H1 (cell line): ENCODE data around the gene SERAC1. TPM values are rescaled to one million over a fixed set of nuclear protein-coding genes. Genes with fewer than 3 reads are reported as not detected.

Source experiments
- CTCF ChIA-PET: fragments of 300-600 bp; sonication (Branson Sonifier 250); formaldehyde crosslinking; loops from one replicate; lab custom pipeline; 2021; ENCODE audit not compliant: partially characterized antibody; lab: Charles Lee
- POLR2A ChIA-PET: fragments of 300-600 bp; sonication (Branson Sonifier 250); formaldehyde crosslinking; loops from one replicate; lab custom pipeline; 2021; ENCODE audit warnings: inconsistent platforms; ENCODE audit not compliant: partially characterized antibody; lab: Charles Lee
- DNase-seq, 2 experiments: peaks; one replicate each; pipeline versions ENCODE4 v3.0.0 to v3.0.0-alpha.2; 2010 to 2022; ENCODE audit warnings: low spot score in 2 of 2, low read depth in 1 of 2, mixed read lengths in 1 of 2
- FAIRE-seq: peaks from 2 replicates; lab custom pipeline; 2011; peaks lifted over from hg19 to GRCh38; lab: Jason Lieb, UNC
- H2AFZ ChIP-seq: 2 replicates; pipeline ENCODE4 v1.8.1; 2012; ENCODE audit warnings: low read length, inconsistent platforms
- H2AK5ac ChIP-seq: 2 replicates; pipeline ENCODE4 v1.6.1; 2013; ENCODE audit warnings: low read depth, low read length
- H2BK120ac ChIP-seq: replicated peaks from 2 replicates; pipeline ENCODE3; 2013; ENCODE audit warnings: low read depth, low read length, inconsistent platforms
- H2BK12ac ChIP-seq: 2 replicates; pipeline ENCODE4 v1.6.1; 2013; ENCODE audit warnings: low read depth, low read length
- H2BK15ac ChIP-seq: 2 replicates; pipeline ENCODE4 v1.6.1; 2013; ENCODE audit warnings: low read length
- H2BK20ac ChIP-seq: 2 replicates; pipeline ENCODE4 v1.6.1; 2013; ENCODE audit warnings: low read length
- H2BK5ac ChIP-seq: 2 replicates; pipeline ENCODE4 v1.6.1; 2013; ENCODE audit warnings: low read depth, low read length
- H3K14ac ChIP-seq: 2 replicates; pipeline ENCODE4 v1.6.1; 2013; ENCODE audit warnings: inconsistent platforms; ENCODE audit not compliant: insufficient read length
- H3K18ac ChIP-seq: 2 replicates; pipeline ENCODE4 v1.6.1; 2013; ENCODE audit warnings: low read length; ENCODE audit errors: extremely low read depth
- H3K23ac ChIP-seq: 2 replicates; pipeline ENCODE4 v1.6.1; 2013; ENCODE audit warnings: inconsistent platforms; ENCODE audit not compliant: insufficient read length
- H3K23me2 ChIP-seq: 2 replicates; pipeline ENCODE4 v1.6.1; 2013; ENCODE audit warnings: low read depth, low read length
- H3K27ac ChIP-seq: 2 replicates; pipeline ENCODE4 v1.6.1; 2011; ENCODE audit warnings: low read depth, low read length, inconsistent platforms
- H3K27me3 ChIP-seq, 4 experiments: replicated peaks in 1 of 4; 1 replicate in 1 of 4; 2 replicates in 3 of 4; pipeline versions ENCODE4 v1.6.1 to v1.8.1; 2011 to 2013; ENCODE audit warnings: low read length in 3 of 4, mild to moderate bottlenecking in 3 of 4, inconsistent platforms in 2 of 4, mixed read lengths in 2 of 4, moderate library complexity in 1 of 4; ENCODE audit not compliant: control insufficient read depth in 3 of 4, insufficient read depth in 3 of 4; ENCODE audit errors: extremely low read depth in 1 of 4
- H3K36me3 ChIP-seq, 4 experiments: 2 replicates each; pipeline versions ENCODE4 v1.6.1 to v1.8.1; 2011 to 2013; ENCODE audit warnings: mild to moderate bottlenecking in 4 of 4, low read length in 3 of 4, moderate library complexity in 2 of 4, control low read depth in 1 of 4, inconsistent platforms in 1 of 4; ENCODE audit not compliant: insufficient read depth in 4 of 4, control insufficient read depth in 2 of 4
- H3K4ac ChIP-seq: replicated peaks from 2 replicates; pipeline ENCODE3; 2013; ENCODE audit warnings: low read length, low read depth, mixed read lengths, inconsistent platforms; ENCODE audit not compliant: insufficient read length
- H3K4me1 ChIP-seq, 4 experiments: replicated peaks in 1 of 4; 1 replicate in 1 of 4; 2 replicates in 3 of 4; pipeline versions ENCODE4 v1.6.1 to v1.8.1; 2011 to 2013; ENCODE audit warnings: low read length in 3 of 4, inconsistent platforms in 2 of 4, mixed read lengths in 1 of 4; ENCODE audit not compliant: insufficient read depth in 4 of 4, control insufficient read depth in 3 of 4
- H3K4me2 ChIP-seq, 2 experiments: 2 replicates each; pipeline versions ENCODE4 v1.6.1 to v1.8.1; 2011 to 2013; ENCODE audit warnings: low read depth in 2 of 2, low read length in 2 of 2, control low read depth in 1 of 2, inconsistent platforms in 1 of 2, mild to moderate bottlenecking in 1 of 2; ENCODE audit not compliant: insufficient read depth in 1 of 2
- H3K4me3 ChIP-seq, 4 experiments: fragments of 200-600, 300-600 bp in 1 of 4; sonication (generic), shearing (Covaris generic), sonication (Bioruptor Twin) in 1 of 4; 2 replicates each; pipeline versions ENCODE4 v1.5.1 to v1.8.1; 2011 to 2016; ENCODE audit warnings: low read length in 4 of 4, low read depth in 3 of 4, control low read depth in 2 of 4, inconsistent platforms in 2 of 4, mild to moderate bottlenecking in 2 of 4, mixed read lengths in 1 of 4, moderate library complexity in 1 of 4; ENCODE audit not compliant: insufficient read depth in 2 of 4; ENCODE audit errors: extremely low read depth in 1 of 4
- H3K56ac ChIP-seq: replicated peaks from 2 replicates; pipeline ENCODE3; 2013; ENCODE audit warnings: low read depth, mild to moderate bottlenecking, mixed read lengths, low read length, inconsistent platforms; ENCODE audit not compliant: insufficient read length
- H3K79me1 ChIP-seq: 2 replicates; pipeline ENCODE4 v1.6.1; 2013; ENCODE audit warnings: low read depth, low read length, control low read depth
- H3K79me2 ChIP-seq, 2 experiments: 2 replicates each; pipeline versions ENCODE4 v1.6.1 to v1.8.1; 2012 to 2013; ENCODE audit warnings: low read length in 2 of 2, mild to moderate bottlenecking in 2 of 2, inconsistent platforms in 1 of 2; ENCODE audit not compliant: insufficient read depth in 2 of 2, control insufficient read depth in 1 of 2
- H3K9ac ChIP-seq, 4 experiments: replicated peaks in 1 of 4; 1 replicate in 1 of 4; 2 replicates in 3 of 4; pipeline versions ENCODE4 v1.6.1 to v1.8.1; 2011 to 2013; ENCODE audit warnings: low read depth in 3 of 4, low read length in 3 of 4, control low read depth in 2 of 4, mild to moderate bottlenecking in 2 of 4, moderate library complexity in 2 of 4, inconsistent platforms in 1 of 4; ENCODE audit errors: extremely low read depth in 1 of 4
- H3K9me3 ChIP-seq, 2 experiments: 2 replicates each; pipeline versions ENCODE4 v1.6.1 to v1.8.1; 2012 to 2013; ENCODE audit warnings: mild to moderate bottlenecking in 2 of 2, moderate library complexity in 2 of 2, control low read depth in 1 of 2, inconsistent platforms in 1 of 2, low read depth in 1 of 2, low read length in 1 of 2, mixed read lengths in 1 of 2; ENCODE audit not compliant: insufficient read depth in 2 of 2
- H4K20me1 ChIP-seq, 2 experiments: replicated peaks in 1 of 2; 2 replicates each; pipeline versions ENCODE3 to v1.8.1; 2011 to 2013; ENCODE audit warnings: inconsistent platforms in 2 of 2, low read length in 2 of 2, mild to moderate bottlenecking in 1 of 2; ENCODE audit not compliant: insufficient read depth in 2 of 2, control insufficient read depth in 1 of 2
- H4K5ac ChIP-seq: 2 replicates; pipeline ENCODE4 v1.6.1; 2013; ENCODE audit warnings: low read length, low read depth, mixed read lengths, inconsistent platforms; ENCODE audit not compliant: insufficient read length
- H4K8ac ChIP-seq: 2 replicates; pipeline ENCODE4 v1.8.0; 2013; ENCODE audit warnings: mild to moderate bottlenecking, moderate library complexity, low read length, inconsistent platforms; ENCODE audit not compliant: insufficient read depth; ENCODE audit errors: extremely low read depth
- H4K91ac ChIP-seq: replicated peaks from 2 replicates; pipeline ENCODE3; 2013; ENCODE audit warnings: low read length, mixed read lengths, inconsistent platforms; ENCODE audit not compliant: insufficient read length
- CBX5 ChIP-seq: fragments of 300-800, 300-1000 bp; sonication (generic); IDR thresholded peaks from 2 replicates; pipeline ENCODE4 v1.7.1; 2016; ENCODE audit warnings: antibody characterized with exemption, low read length, low read depth
- SAP30 ChIP-seq: fragments of 300-600 bp; sonication (generic); IDR thresholded peaks from 2 replicates; pipeline ENCODE4 v1.7.1; 2012; ENCODE audit warnings: low read length, moderate library complexity, mild to moderate bottlenecking, inconsistent platforms; ENCODE audit not compliant: insufficient read depth, insufficient replicate concordance
- TAF7 ChIP-seq: optimal IDR thresholded peaks from 2 replicates; pipeline ENCODE3; 2011; ENCODE audit warnings: low read depth, mild to moderate bottlenecking, inconsistent platforms, low read length, moderate library complexity, borderline replicate concordance
- WGBS, 2 experiments: shearing (Covaris generic) in 1 of 2; methylation state at CpG; one replicate each; pipeline versions ENCODE4 v1.1.6 to v1.1.7; 2013 to 2015; ENCODE audit warnings: low lambda C conversion rate in 2 of 2, mixed read lengths in 2 of 2, inconsistent platforms in 1 of 2, low coverage in 1 of 2, missing lambda C conversion rate in 1 of 2; ENCODE audit not compliant: insufficient replicate concordance in 2 of 2, insufficient coverage in 1 of 2, insufficient read length in 1 of 2; ENCODE audit errors: extremely low coverage in 1 of 2, missing lambda C conversion rate in 1 of 2; 5-methylcytosine and 5-hydroxymethylcytosine counted together
- polyA plus RNA-seq, 7 experiments: library from polyadenylated mRNA; depleted of rRNA in 3 of 7; stranded (reverse) in 5 of 7; unstranded in 2 of 7; fragments of >200 nt in 5 of 7; fragments of 200-250 nt in 2 of 7; gene quantifications; 1 replicate in 5 of 7; 2 replicates in 1 of 7; 4 replicates in 1 of 7; pipeline versions ENCODE4 v1.2.1 to v1.2.3, GENCODE V29; 2011 to 2013; ENCODE audit warnings: missing spikeins in 2 of 7, mixed read lengths in 2 of 7
- total RNA-seq: library from RNA; stranded (reverse); fragmentation: NEBNext Ultra II Directional; extraction: Animal tissue kit (Norgen Biotek cat#: 25700); gene quantifications from 2 replicates; pipeline ENCODE4 v1.2.1, GENCODE V29; 2021

The SERAC1 gene
- total and polyA plus RNA-seq, 2 of the 8 experiments (the other 6 are each of a cell fraction or from before 2014, with no cell fraction given), result 7.3 to 9.0 TPM

- no peaks in the 10 kb centered on the region for H3K27me3 ChIP-seq
- H4K5ac ChIP-seq, result no peak overlapping the region
- no peak overlapping the region for H2AK5ac ChIP-seq
- H3K23me2 ChIP-seq, result no peaks in the 10 kb centered on the region
- CTCF ChIA-PET, result interaction anchor here (0.9 kb wide), 1 partner anchor 25 kb away, joined by 3 read pairs; no protein-coding TSS in a partner anchor
- no peak overlapping the region for H3K9ac ChIP-seq
- no peaks in the 10 kb centered on the region for H3K79me1 ChIP-seq
- H3K79me2 ChIP-seq, result no peaks in the 10 kb centered on the region
- no peaks in the 10 kb centered on the region for H3K36me3 ChIP-seq
- H2BK15ac ChIP-seq, result no peak overlapping the region
- H3K4me2 ChIP-seq, result no peak overlapping the region
- TF ChIP-seq TAF7, result no peak
- TF ChIP-seq CBX5, result no peak
- no peak for TF ChIP-seq SAP30
- H4K91ac ChIP-seq, result no peak overlapping the region
- DNase-seq (no peak), FAIRE-seq (no peak)
- H3K27ac ChIP-seq, result no peak overlapping the region
- H4K8ac ChIP-seq, result no peak overlapping the region
- no peak overlapping the region for H2BK12ac ChIP-seq
- no peak overlapping the region for H3K4ac ChIP-seq
- POLR2A ChIA-PET, result interaction anchor here (0.7 kb wide), 2 partner anchors 17 to 363 kb away, joined by 3 read pairs; no protein-coding TSS in a partner anchor
- no peak overlapping the region for H2BK120ac ChIP-seq
- no peak overlapping the region for H3K56ac ChIP-seq
- no peaks in the 10 kb centered on the region for H4K20me1 ChIP-seq
- H2BK5ac ChIP-seq, result no peak overlapping the region
- H2AFZ ChIP-seq, result no peak overlapping the region
- H3K9me3 ChIP-seq, result no peaks in the 10 kb centered on the region
- no peak overlapping the region for H2BK20ac ChIP-seq
- H3K4me1 ChIP-seq, result peaks cover 0 to 3% (median under 1%) of the 10 kb centered on the region in 4 experiments; a peak in 2 of 7 replicates
- H3K4me3 ChIP-seq, result no peak overlapping the region
- 95% methylated on average over 2 of the region's 2 CpGs; no CpG with 5 or more reads in 1 of the 2 experiments for WGBS, 2 experiments
- no peak overlapping the region for H3K18ac ChIP-seq
- no peak overlapping the region for H3K23ac ChIP-seq
- no peak overlapping the region for H3K14ac ChIP-seq
These were observed 6.5 kb upstream of the SERAC1 start for GRCh38 chr6:158174514-158174913.
